Measurements from ENCODE around the gene TGFB1I1.
"Not testable (repeated sequence)": the region's sequence is repeated elsewhere in the genome, so short reads cannot be mapped to it uniquely, and the experiment has no call there.

TGFB1I1 gene

GRCh38 chr16:31478956-31479355, 7.0 kb downstream of the TGFB1I1 start:
- POLR2A ChIA-PET, result interaction anchor here (0.7 kb wide), 1 partner anchor 8 kb away, joined by 6 read pairs; no protein-coding TSS in a partner anchor
- TF ChIP-seq CTCF (IDR thresholded peaks at IDR 0.05; ENCODE audit: control extremely low read depth, extremely low read depth, low read depth, missing control alignments), result no peak
- CTCF ChIA-PET, result interaction anchor here (4.3 kb wide), 1 partner anchor 18 kb away, joined by 21 read pairs; the partner anchor contains the start of gene ARMC5
- DNase-seq (ENCODE audit: extremely low spot score), result no peak

GRCh38 chr16:31479751-31480150, 7.8 kb downstream of the TGFB1I1 start:
- ChIA-PET CTCF (interaction anchor here (1.3 to 4.3 kb wide), 2 partner anchors 19 to 23 kb away, joined by 3 to 21 read pairs; partner anchors contain the start of gene ARMC5), POLR2A (no interaction called here)
- DNase-seq (ENCODE audit: extremely low spot score), result no peak
- TF ChIP-seq CTCF (IDR thresholded peaks at IDR 0.05; ENCODE audit: control extremely low read depth, extremely low read depth, low read depth, missing control alignments), result no peak

- no peak for TF ChIP-seq CTCF (IDR thresholded peaks at IDR 0.05; ENCODE audit: control extremely low read depth, extremely low read depth, low read depth, missing control alignments)
- no peak for DNase-seq (ENCODE audit: extremely low spot score)
Observed at GRCh38 chr16:31480851-31481536, 9.0 kb downstream of the TGFB1I1 start.

GRCh38 chr16:31483081-31483480, 11.1 kb downstream of the TGFB1I1 start, which contains the start of gene SLC5A2:
TSS of gene SLC5A2 (plus strand) at chr16:31483123. CDS start at chr16:31483137, 14 bp downstream.
- no peak for DNase-seq (ENCODE audit: extremely low spot score)
- ChIA-PET POLR2A (no interaction called here), CTCF (interaction anchor here (1.1 to 1.7 kb wide), 3 partner anchors 16 to 24 kb away, joined by 3 to 5 read pairs (median 4); partner anchors contain the start of gene ARMC5)
- TF ChIP-seq CTCF (IDR thresholded peaks at IDR 0.05; ENCODE audit: control extremely low read depth, extremely low read depth, low read depth, missing control alignments), result no peak

More at GRCh38 chr16:31480851-31481536, 9.0 kb downstream of the TGFB1I1 start:
- POLR2A ChIA-PET, result no interaction called here
- CTCF ChIA-PET, result interaction anchor here (1.3 kb wide), 1 partner anchor 22 kb away, joined by 3 read pairs; no protein-coding TSS in a partner anchor

- CTCF ChIA-PET; POLR2A ChIA-PET; DNase-seq (ENCODE audit: extremely low spot score): not testable (repeated sequence)
Observed at GRCh38 chr16:31484048-31484447, 12.1 kb downstream of the TGFB1I1 start.

GRCh38 chr16:31484491-31485171, 12.7 kb downstream of the TGFB1I1 start:
- CTCF ChIA-PET, result interaction anchor here (1.3 to 2.4 kb wide), 2 partner anchors 18 to 25 kb away, joined by 3 to 12 read pairs; partner anchors contain the start of gene ARMC5
- POLR2A ChIA-PET, result no interaction called here
- TF ChIP-seq CTCF (IDR thresholded peaks at IDR 0.05; ENCODE audit: control extremely low read depth, extremely low read depth, low read depth, missing control alignments), result no peak

More at GRCh38 chr16:31484491-31485171, 12.7 kb downstream of the TGFB1I1 start:
- DNase-seq (ENCODE audit: extremely low spot score), result no peak

Data from GM10248 (cell line).